H1 (cell line): ENCODE results near the gene PCDH9. TPM values are rescaled to one million over a fixed set of nuclear protein-coding genes. Genes with fewer than 3 reads are reported as not detected.
A peak's percentile ranks its signal among the peaks of the same experiment; 100 is the strongest.

Source experiments
- CTCF ChIA-PET: fragments of 300-600 bp; sonication (Branson Sonifier 250); formaldehyde crosslinking; loops from one replicate; lab custom pipeline; 2021; ENCODE audit not compliant: partially characterized antibody; lab: Charles Lee
- POLR2A ChIA-PET: fragments of 300-600 bp; sonication (Branson Sonifier 250); formaldehyde crosslinking; loops from one replicate; lab custom pipeline; 2021; ENCODE audit warnings: inconsistent platforms; ENCODE audit not compliant: partially characterized antibody; lab: Charles Lee
- DNase-seq, 2 experiments: peaks; one replicate each; pipeline versions ENCODE4 v3.0.0 to v3.0.0-alpha.2; 2010 to 2022; ENCODE audit warnings: low spot score in 2 of 2, low read depth in 1 of 2, mixed read lengths in 1 of 2
- FAIRE-seq: peaks from 2 replicates; lab custom pipeline; 2011; peaks lifted over from hg19 to GRCh38; lab: Jason Lieb, UNC
- H2AFZ ChIP-seq: 2 replicates; pipeline ENCODE4 v1.8.1; 2012; ENCODE audit warnings: low read length, inconsistent platforms
- H2AK5ac ChIP-seq: 2 replicates; pipeline ENCODE4 v1.6.1; 2013; ENCODE audit warnings: low read depth, low read length
- H2BK120ac ChIP-seq: replicated peaks from 2 replicates; pipeline ENCODE3; 2013; ENCODE audit warnings: low read depth, low read length, inconsistent platforms
- H2BK12ac ChIP-seq: 2 replicates; pipeline ENCODE4 v1.6.1; 2013; ENCODE audit warnings: low read depth, low read length
- H2BK15ac ChIP-seq: 2 replicates; pipeline ENCODE4 v1.6.1; 2013; ENCODE audit warnings: low read length
- H2BK20ac ChIP-seq: 2 replicates; pipeline ENCODE4 v1.6.1; 2013; ENCODE audit warnings: low read length
- H2BK5ac ChIP-seq: 2 replicates; pipeline ENCODE4 v1.6.1; 2013; ENCODE audit warnings: low read depth, low read length
- H3K14ac ChIP-seq: 2 replicates; pipeline ENCODE4 v1.6.1; 2013; ENCODE audit warnings: inconsistent platforms; ENCODE audit not compliant: insufficient read length
- H3K18ac ChIP-seq: 2 replicates; pipeline ENCODE4 v1.6.1; 2013; ENCODE audit warnings: low read length; ENCODE audit errors: extremely low read depth
- H3K23ac ChIP-seq: 2 replicates; pipeline ENCODE4 v1.6.1; 2013; ENCODE audit warnings: inconsistent platforms; ENCODE audit not compliant: insufficient read length
- H3K23me2 ChIP-seq: 2 replicates; pipeline ENCODE4 v1.6.1; 2013; ENCODE audit warnings: low read depth, low read length
- H3K27ac ChIP-seq: 2 replicates; pipeline ENCODE4 v1.6.1; 2011; ENCODE audit warnings: low read depth, low read length, inconsistent platforms
- H3K27me3 ChIP-seq, 4 experiments: replicated peaks in 1 of 4; 1 replicate in 1 of 4; 2 replicates in 3 of 4; pipeline versions ENCODE4 v1.6.1 to v1.8.1; 2011 to 2013; ENCODE audit warnings: low read length in 3 of 4, mild to moderate bottlenecking in 3 of 4, inconsistent platforms in 2 of 4, mixed read lengths in 2 of 4, moderate library complexity in 1 of 4; ENCODE audit not compliant: control insufficient read depth in 3 of 4, insufficient read depth in 3 of 4; ENCODE audit errors: extremely low read depth in 1 of 4
- H3K36me3 ChIP-seq, 4 experiments: 2 replicates each; pipeline versions ENCODE4 v1.6.1 to v1.8.1; 2011 to 2013; ENCODE audit warnings: mild to moderate bottlenecking in 4 of 4, low read length in 3 of 4, moderate library complexity in 2 of 4, control low read depth in 1 of 4, inconsistent platforms in 1 of 4; ENCODE audit not compliant: insufficient read depth in 4 of 4, control insufficient read depth in 2 of 4
- H3K4ac ChIP-seq: replicated peaks from 2 replicates; pipeline ENCODE3; 2013; ENCODE audit warnings: low read length, low read depth, mixed read lengths, inconsistent platforms; ENCODE audit not compliant: insufficient read length
- H3K4me1 ChIP-seq, 4 experiments: replicated peaks in 1 of 4; 1 replicate in 1 of 4; 2 replicates in 3 of 4; pipeline versions ENCODE4 v1.6.1 to v1.8.1; 2011 to 2013; ENCODE audit warnings: low read length in 3 of 4, inconsistent platforms in 2 of 4, mixed read lengths in 1 of 4; ENCODE audit not compliant: insufficient read depth in 4 of 4, control insufficient read depth in 3 of 4
- H3K4me2 ChIP-seq, 2 experiments: 2 replicates each; pipeline versions ENCODE4 v1.6.1 to v1.8.1; 2011 to 2013; ENCODE audit warnings: low read depth in 2 of 2, low read length in 2 of 2, control low read depth in 1 of 2, inconsistent platforms in 1 of 2, mild to moderate bottlenecking in 1 of 2; ENCODE audit not compliant: insufficient read depth in 1 of 2
- H3K4me3 ChIP-seq, 4 experiments: fragments of 200-600, 300-600 bp in 1 of 4; sonication (generic), shearing (Covaris generic), sonication (Bioruptor Twin) in 1 of 4; 2 replicates each; pipeline versions ENCODE4 v1.5.1 to v1.8.1; 2011 to 2016; ENCODE audit warnings: low read length in 4 of 4, low read depth in 3 of 4, control low read depth in 2 of 4, inconsistent platforms in 2 of 4, mild to moderate bottlenecking in 2 of 4, mixed read lengths in 1 of 4, moderate library complexity in 1 of 4; ENCODE audit not compliant: insufficient read depth in 2 of 4; ENCODE audit errors: extremely low read depth in 1 of 4
- H3K56ac ChIP-seq: replicated peaks from 2 replicates; pipeline ENCODE3; 2013; ENCODE audit warnings: low read depth, mild to moderate bottlenecking, mixed read lengths, low read length, inconsistent platforms; ENCODE audit not compliant: insufficient read length
- H3K79me1 ChIP-seq: 2 replicates; pipeline ENCODE4 v1.6.1; 2013; ENCODE audit warnings: low read depth, low read length, control low read depth
- H3K79me2 ChIP-seq, 2 experiments: 2 replicates each; pipeline versions ENCODE4 v1.6.1 to v1.8.1; 2012 to 2013; ENCODE audit warnings: low read length in 2 of 2, mild to moderate bottlenecking in 2 of 2, inconsistent platforms in 1 of 2; ENCODE audit not compliant: insufficient read depth in 2 of 2, control insufficient read depth in 1 of 2
- H3K9ac ChIP-seq, 4 experiments: replicated peaks in 1 of 4; 1 replicate in 1 of 4; 2 replicates in 3 of 4; pipeline versions ENCODE4 v1.6.1 to v1.8.1; 2011 to 2013; ENCODE audit warnings: low read depth in 3 of 4, low read length in 3 of 4, control low read depth in 2 of 4, mild to moderate bottlenecking in 2 of 4, moderate library complexity in 2 of 4, inconsistent platforms in 1 of 4; ENCODE audit errors: extremely low read depth in 1 of 4
- H3K9me3 ChIP-seq, 2 experiments: 2 replicates each; pipeline versions ENCODE4 v1.6.1 to v1.8.1; 2012 to 2013; ENCODE audit warnings: mild to moderate bottlenecking in 2 of 2, moderate library complexity in 2 of 2, control low read depth in 1 of 2, inconsistent platforms in 1 of 2, low read depth in 1 of 2, low read length in 1 of 2, mixed read lengths in 1 of 2; ENCODE audit not compliant: insufficient read depth in 2 of 2
- H4K20me1 ChIP-seq, 2 experiments: replicated peaks in 1 of 2; 2 replicates each; pipeline versions ENCODE3 to v1.8.1; 2011 to 2013; ENCODE audit warnings: inconsistent platforms in 2 of 2, low read length in 2 of 2, mild to moderate bottlenecking in 1 of 2; ENCODE audit not compliant: insufficient read depth in 2 of 2, control insufficient read depth in 1 of 2
- H4K5ac ChIP-seq: 2 replicates; pipeline ENCODE4 v1.6.1; 2013; ENCODE audit warnings: low read length, low read depth, mixed read lengths, inconsistent platforms; ENCODE audit not compliant: insufficient read length
- H4K8ac ChIP-seq: 2 replicates; pipeline ENCODE4 v1.8.0; 2013; ENCODE audit warnings: mild to moderate bottlenecking, moderate library complexity, low read length, inconsistent platforms; ENCODE audit not compliant: insufficient read depth; ENCODE audit errors: extremely low read depth
- H4K91ac ChIP-seq: replicated peaks from 2 replicates; pipeline ENCODE3; 2013; ENCODE audit warnings: low read length, mixed read lengths, inconsistent platforms; ENCODE audit not compliant: insufficient read length
- EGR1 ChIP-seq: IDR thresholded peaks from 2 replicates; pipeline ENCODE4 v1.6.1; 2011; ENCODE audit warnings: low read depth, low read length, borderline replicate concordance
- SIN3A ChIP-seq, 2 experiments: IDR thresholded peaks in 1 of 2; conservative IDR thresholded peaks in 1 of 2; 2 replicates each; pipeline ENCODE4 v1.6.1; 2011 to 2012; ENCODE audit warnings: low read length in 2 of 2, improper control_type of control experiment in 1 of 2, low read depth in 1 of 2, mild to moderate bottlenecking in 1 of 2
- WGBS, 2 experiments: shearing (Covaris generic) in 1 of 2; methylation state at CpG; one replicate each; pipeline versions ENCODE4 v1.1.6 to v1.1.7; 2013 to 2015; ENCODE audit warnings: low lambda C conversion rate in 2 of 2, mixed read lengths in 2 of 2, inconsistent platforms in 1 of 2, low coverage in 1 of 2, missing lambda C conversion rate in 1 of 2; ENCODE audit not compliant: insufficient replicate concordance in 2 of 2, insufficient coverage in 1 of 2, insufficient read length in 1 of 2; ENCODE audit errors: extremely low coverage in 1 of 2, missing lambda C conversion rate in 1 of 2; 5-methylcytosine and 5-hydroxymethylcytosine counted together
- polyA plus RNA-seq, 7 experiments: library from polyadenylated mRNA; depleted of rRNA in 3 of 7; stranded (reverse) in 5 of 7; unstranded in 2 of 7; fragments of >200 nt in 5 of 7; fragments of 200-250 nt in 2 of 7; gene quantifications; 1 replicate in 5 of 7; 2 replicates in 1 of 7; 4 replicates in 1 of 7; pipeline versions ENCODE4 v1.2.1 to v1.2.3, GENCODE V29; 2011 to 2013; ENCODE audit warnings: missing spikeins in 2 of 7, mixed read lengths in 2 of 7
- total RNA-seq: library from RNA; stranded (reverse); fragmentation: NEBNext Ultra II Directional; extraction: Animal tissue kit (Norgen Biotek cat#: 25700); gene quantifications from 2 replicates; pipeline ENCODE4 v1.2.1, GENCODE V29; 2021

PCDH9 gene
- total and polyA plus RNA-seq, 2 of the 8 experiments (the other 6 are each of a cell fraction or from before 2014, with no cell fraction given) = 0.12 to 0.60 TPM

- ChIA-PET POLR2A (no interaction called here), CTCF (no interaction called here)
- TF ChIP-seq SIN3A (conservative IDR thresholded peaks at IDR 0.05 in 1 of 2, IDR thresholded peaks at IDR 0.05 in 1 of 2; ENCODE audit: low read depth in 1 of 2, low read length in 2 of 2) = no peak
- no peak for TF ChIP-seq EGR1
- Histone ChIP-seq H3K79me2 (no peaks in the 10 kb centered on the region), H3K4me1 (no peaks in the 10 kb centered on the region), H2BK5ac (no peak overlapping the region), H3K56ac (no peak overlapping the region), H3K18ac (no peak overlapping the region), H3K79me1 (no peaks in the 10 kb centered on the region), H2BK12ac (no peak overlapping the region), H2BK20ac (no peak overlapping the region), H4K20me1 (no peaks in the 10 kb centered on the region), H3K9ac (no peak overlapping the region), H4K91ac (no peak overlapping the region), H3K14ac (no peak overlapping the region), H3K4me3 (no peak overlapping the region), H3K4me2 (no peak overlapping the region), H2BK15ac (no peak overlapping the region), H4K8ac (no peak overlapping the region), H3K27me3 (no peaks in the 10 kb centered on the region), H3K4ac (no peak overlapping the region), H4K5ac (no peak overlapping the region), H3K27ac (no peak overlapping the region), H2AK5ac (no peak overlapping the region), H3K23ac (no peak overlapping the region), H3K23me2 (no peaks in the 10 kb centered on the region), H2AFZ (no peak overlapping the region), H2BK120ac (no peak overlapping the region), H3K9me3 (no peaks in the 10 kb centered on the region), H3K36me3 (no peaks in the 10 kb centered on the region)
- FAIRE-seq (peak; percentile 60), DNase-seq (no peak)
- 61% methylated on average over 3 of the region's 3 CpGs; no CpG with 5 or more reads in 1 of the 2 experiments for WGBS, 2 experiments
These were observed 160.9 kb downstream of the PCDH9 start for GRCh38 chr13:67069117-67069767.
